ENCODE data around the gene CYTH1.
A peak's percentile ranks its signal among the peaks of the same experiment; 100 is the strongest.
"Not testable (repeated sequence)": the region's sequence is repeated elsewhere in the genome, so short reads cannot be mapped to it uniquely, and the experiment has no call there.

CYTH1 gene

GRCh38 chr17:78787444-78787843, 5.4 kb upstream of the CYTH1 start:
- no peak for DNase-seq (ENCODE audit: low spot score)

DNA sequence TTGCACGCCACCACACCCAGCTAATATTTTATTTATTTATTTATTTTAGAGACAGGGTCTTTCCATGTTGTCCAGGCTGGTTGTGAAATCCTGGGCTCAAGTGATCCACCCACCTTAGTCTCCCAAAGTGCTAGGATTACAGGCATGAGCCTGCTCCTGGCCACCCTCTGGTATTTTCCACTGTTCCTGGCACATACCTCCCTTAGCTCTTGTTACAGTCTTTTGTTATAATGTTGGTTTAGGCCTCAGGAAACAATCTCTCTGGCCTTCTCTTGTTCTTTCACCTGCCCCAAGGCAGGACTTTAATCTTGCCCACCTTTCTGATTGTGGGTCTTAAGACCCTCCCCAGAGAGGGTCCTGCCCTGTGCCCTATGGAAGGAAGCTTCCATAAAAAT, 3.6 kb upstream of the CYTH1 start:
- no peak for DNase-seq (ENCODE audit: low spot score)

GRCh38 chr17:78785011-78785662, 3.1 kb upstream of the CYTH1 start:
- no peak for DNase-seq (ENCODE audit: low spot score)

DNA sequence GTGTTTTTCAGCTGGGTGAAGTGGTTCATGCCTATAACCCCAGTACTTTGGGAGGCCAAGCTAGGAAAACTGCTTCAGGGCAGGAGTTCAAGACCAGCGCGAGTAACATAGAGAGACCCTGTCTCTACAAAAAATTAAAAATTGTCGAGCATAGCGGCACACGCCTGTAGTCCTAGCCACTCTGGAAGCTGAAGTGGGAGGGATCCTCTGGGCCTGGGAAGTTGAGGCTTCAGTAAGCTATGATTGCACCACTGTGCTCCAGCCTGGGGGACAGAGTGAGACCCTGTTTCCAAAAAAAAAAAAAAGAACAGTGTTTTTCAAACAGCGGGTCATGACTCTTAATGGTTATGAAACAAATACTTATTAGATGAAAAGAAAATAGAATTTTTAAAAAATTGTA, 2.3 kb upstream of the CYTH1 start:
- no peak for DNase-seq (ENCODE audit: low spot score)

DNA sequence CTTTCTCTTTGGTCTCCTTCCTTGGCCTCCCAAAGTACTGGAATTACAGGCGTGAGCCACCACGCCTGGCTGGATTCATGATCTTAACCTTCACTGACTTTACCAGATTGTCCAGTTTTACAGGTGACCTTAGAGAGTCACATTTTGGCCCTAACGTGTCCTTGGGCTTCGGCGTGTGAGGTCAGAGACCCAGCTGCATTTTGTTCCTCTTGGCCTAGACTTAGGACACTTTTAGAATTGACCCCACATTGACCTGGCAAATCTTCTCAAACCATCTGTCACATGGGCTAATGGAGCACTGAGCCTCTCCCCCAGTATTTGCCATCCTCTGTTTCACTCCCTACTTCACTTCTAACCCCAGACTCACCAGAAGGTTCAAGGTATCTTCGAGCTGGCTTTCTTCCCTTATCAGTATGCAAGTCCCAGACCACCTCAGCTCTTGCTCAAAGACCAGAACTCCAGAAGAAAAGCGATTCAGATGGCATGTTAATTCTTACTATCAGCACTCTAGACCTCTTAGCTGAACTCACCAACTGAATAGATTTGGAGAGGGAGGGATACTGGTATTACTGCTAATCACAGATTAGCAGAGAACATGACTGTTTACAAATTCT, 1.7 kb upstream of the CYTH1 start:
- no peak for DNase-seq (ENCODE audit: low spot score)

DNA sequence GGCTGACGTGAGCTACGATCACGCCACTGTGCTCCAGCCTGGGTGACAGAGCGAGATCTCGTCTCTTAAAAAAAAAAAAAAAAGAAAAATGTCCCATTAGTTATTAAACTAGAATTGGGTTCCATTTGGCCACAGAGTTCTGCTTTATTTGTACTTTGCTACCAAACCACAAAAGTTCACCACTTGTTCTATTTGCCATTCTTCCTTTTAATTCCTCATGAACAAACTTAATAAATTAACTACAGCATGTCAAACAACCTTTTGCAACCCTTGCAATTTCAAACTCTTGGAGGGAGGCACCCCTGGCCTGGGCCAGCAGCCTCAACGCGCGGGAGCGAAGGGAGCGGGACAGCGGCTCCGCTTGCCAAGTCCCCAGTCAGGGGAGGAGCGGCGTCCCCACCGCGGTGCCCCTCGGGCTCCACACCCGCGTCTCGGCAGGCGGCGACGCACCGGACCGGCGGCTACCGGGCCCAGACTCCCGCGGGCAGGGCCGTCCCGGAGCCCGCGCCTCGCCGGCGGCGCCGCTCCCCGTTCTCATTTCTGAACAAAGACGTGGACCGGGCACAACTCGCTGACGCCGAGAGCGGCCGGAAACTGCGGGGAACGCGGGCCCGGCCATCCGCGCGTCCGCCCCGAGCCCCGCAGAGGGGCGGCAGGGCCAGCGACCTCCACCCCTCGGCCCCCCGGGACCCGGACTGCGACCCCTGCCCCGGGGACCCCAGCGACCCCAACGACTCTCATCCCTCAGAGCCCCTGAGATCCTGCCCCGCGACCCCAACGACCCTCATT, 775 bp downstream of the CYTH1 start:
- peak; percentile 63 for DNase-seq (ENCODE audit: low spot score)

- DNase-seq (ENCODE audit: low spot score) = no peak
Observed at GRCh38 chr17:78780335-78780734, 1.7 kb downstream of the CYTH1 start.

GRCh38 chr17:78779850-78780249, 2.2 kb downstream of the CYTH1 start:
- DNase-seq (ENCODE audit: low spot score) = no peak

GRCh38 chr17:78779286-78779651, 2.8 kb downstream of the CYTH1 start:
- DNase-seq (ENCODE audit: low spot score) = not testable (repeated sequence)

DNA sequence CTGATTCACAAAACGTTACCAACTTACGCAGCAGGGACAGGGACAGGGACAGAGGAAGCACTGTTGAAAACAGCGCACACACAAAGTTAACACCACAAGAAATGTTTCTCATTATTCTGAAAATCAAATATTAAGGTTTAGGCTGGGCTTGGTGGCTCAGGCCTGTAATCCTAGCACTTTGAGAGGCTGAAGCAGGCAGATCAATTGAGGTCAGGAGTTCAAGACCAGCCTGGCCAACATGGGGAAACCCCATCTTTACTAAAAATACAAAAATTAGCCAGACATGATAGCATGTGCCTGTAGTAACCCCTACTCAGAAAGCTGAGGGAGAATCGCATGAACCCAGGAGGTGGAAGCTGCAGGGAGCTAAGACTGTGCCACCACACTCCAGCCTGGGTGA, 4.2 kb downstream of the CYTH1 start:
- DNase-seq (ENCODE audit: low spot score) = no peak

DNA sequence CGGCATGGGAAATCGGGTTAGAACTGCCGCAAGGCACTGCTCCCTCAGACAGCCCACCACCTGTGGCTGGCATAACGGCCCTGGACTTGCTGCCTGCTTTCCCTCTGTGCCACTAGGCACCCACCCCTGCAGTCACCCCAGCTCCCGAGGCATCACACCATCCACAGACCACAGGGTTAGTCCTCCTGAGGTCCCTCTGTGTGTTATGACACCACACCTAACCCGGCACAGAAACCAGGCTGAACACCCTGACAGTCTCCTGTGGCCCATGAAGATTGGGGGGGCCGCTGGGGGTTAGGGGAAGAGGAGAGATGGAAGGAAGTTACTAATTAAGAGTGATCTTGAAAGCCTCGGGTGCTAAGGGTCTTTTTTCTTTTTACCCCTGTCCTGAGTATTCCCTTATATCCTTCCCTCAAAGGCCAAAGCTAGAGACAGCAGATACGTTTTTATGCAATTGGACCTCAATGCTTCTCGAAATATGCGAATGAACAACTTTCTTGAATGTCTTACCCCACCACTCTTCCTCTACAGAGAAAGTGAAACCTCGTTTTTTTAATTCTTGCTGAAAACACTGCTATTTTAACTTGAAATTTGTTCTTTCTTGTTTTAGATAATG, 7.0 kb downstream of the CYTH1 start:
- no peak for DNase-seq (ENCODE audit: low spot score)

- no peak for DNase-seq (ENCODE audit: low spot score)
Observed at GRCh38 chr17:78774453-78774852, 7.6 kb downstream of the CYTH1 start.

DNA sequence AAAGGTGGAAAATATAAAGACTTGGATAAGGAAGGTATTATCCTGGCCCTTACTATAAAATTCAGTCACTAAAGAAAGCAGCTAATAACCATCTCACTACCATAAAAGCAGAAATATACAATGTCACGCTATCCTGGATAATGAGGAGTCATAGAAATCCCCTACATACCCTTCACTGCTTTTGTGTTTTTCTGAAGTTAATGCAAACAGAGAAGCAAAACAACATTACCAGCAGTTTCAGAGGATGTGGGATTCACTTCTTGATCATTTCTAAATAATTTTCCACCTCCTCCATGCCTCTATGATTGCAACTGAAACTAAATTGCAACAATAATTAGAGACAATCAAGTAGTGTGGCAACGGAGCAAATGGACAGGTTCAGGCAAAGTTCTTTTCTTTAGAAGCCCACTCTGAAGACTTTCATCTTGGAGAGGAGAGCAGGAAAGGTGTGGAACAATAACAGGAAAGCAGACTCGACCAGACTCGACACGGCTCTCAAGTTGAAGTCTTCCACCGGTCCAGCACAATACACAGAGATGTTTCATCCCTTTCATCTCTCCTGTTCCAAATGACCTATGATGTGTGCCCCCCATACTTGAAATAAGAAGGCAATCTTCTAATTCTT, 10.2 kb downstream of the CYTH1 start:
- no peak for DNase-seq (ENCODE audit: low spot score)

- no peak for DNase-seq (ENCODE audit: low spot score)
Observed at GRCh38 chr17:78769196-78769773, 12.8 kb downstream of the CYTH1 start.

GRCh38 chr17:78767806-78768205, 14.3 kb downstream of the CYTH1 start:
- DNase-seq (ENCODE audit: low spot score) = no peak

GRCh38 chr17:78766743-78767294, 15.3 kb downstream of the CYTH1 start:
- DNase-seq (ENCODE audit: low spot score) = no peak

DNA sequence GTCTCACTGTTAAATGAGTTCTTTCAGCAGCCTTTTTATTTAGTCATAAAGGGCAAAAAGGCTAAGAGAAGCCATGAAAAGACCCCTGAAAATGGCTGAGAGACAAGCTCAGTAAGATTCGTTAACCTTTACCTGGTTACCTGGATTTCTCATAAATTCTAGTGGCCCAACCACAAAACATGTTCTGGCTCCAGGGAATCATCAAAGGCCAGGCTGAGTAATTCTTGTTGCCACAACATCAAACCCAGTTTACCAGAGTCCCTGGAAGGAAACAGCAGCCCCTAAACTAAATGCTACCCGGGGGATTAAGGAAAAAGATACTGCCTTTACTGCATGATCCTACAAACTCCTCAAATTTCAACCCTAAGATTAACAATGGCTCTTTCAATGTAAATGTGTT, 15.8 kb downstream of the CYTH1 start:
- no peak for DNase-seq (ENCODE audit: low spot score)

- no peak for DNase-seq (ENCODE audit: low spot score)
Observed at GRCh38 chr17:78765821-78766220, 16.3 kb downstream of the CYTH1 start.

- peak; percentile 64 for DNase-seq (ENCODE audit: low spot score)
Observed at GRCh38 chr17:78764871-78765270, 17.2 kb downstream of the CYTH1 start.

DNA sequence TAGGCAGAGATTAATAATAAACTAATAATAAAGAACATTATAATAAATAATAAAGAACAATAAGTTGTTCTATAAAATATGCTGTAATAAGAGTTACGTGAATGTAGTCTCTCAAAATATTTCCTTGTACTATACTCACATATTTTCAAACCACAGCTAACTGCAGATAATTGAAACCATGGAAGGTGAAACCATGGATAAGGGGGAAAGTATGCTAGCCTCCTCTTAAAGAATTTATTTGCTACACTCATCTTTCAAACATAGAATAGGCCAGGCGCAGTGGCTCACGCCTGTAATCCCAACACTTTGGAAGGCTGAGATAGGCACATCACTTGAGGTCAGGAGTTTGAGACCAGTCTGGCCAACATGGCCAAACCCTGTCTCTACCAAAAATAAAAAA, 18.5 kb downstream of the CYTH1 start:
- DNase-seq (ENCODE audit: low spot score) = no peak

DNA sequence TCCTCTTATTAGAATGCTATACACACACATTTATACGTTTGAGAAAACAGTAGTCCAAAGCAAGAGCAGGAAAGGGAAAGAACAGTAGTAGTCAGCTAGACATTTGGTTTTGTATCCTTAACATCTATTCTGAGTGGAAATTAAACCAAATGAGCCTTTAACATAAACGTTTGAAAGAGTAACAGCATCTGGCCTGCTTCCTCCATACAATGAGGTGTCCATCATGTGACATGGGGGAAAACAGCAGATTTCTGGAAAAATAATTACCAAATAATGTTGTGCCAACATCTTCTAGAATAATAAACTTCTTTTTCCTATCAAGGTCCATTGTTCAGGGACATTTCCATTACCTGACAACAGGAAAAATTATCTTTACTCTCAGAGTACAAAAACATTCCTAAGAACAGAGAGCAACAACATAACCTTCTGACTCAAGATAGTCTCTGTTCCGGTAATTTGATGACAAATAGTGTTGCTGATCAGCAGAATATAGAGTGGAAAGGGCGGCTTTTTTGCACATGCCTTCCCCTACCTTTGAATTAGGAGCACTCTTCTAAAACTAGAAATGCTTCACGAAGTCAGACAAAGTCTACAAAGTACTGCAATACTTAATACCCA, 20.2 kb downstream of the CYTH1 start:
- DNase-seq (ENCODE audit: low spot score) = no peak

All from Ammon's horn (tissue), 1 donor.